Activated T-helper 2 cell treated with anti-CD3 and anti-CD28 coated beads, Interferon-gamma antibody, Interleukin-2, Interleukin-4, amounts not matched to agents 10 μg/mL and 5 μg/mL and 100 μg/mL, durations not matched to agents 14 hours and 24 hours and 36 hours (primary cell): ENCODE results near the gene SP3. TPM values are rescaled to one million over a fixed set of nuclear protein-coding genes. Genes with fewer than 3 reads are reported as not detected.

Experiments
- DNase-seq: peaks from one replicate; pipeline ENCODE4 v3.0.0; 2021; ENCODE audit warnings: low spot score
- H3K27ac Mint-ChIP-seq: one replicate; pipeline ENCODE4 v1.8.0; 2021; ENCODE audit warnings: mixed read lengths
- H3K27me3 Mint-ChIP-seq: one replicate; pipeline ENCODE4 v1.8.0; 2021; ENCODE audit warnings: low read depth, mixed read lengths
- H3K36me3 Mint-ChIP-seq: one replicate; pipeline ENCODE4 v1.8.0; 2021; ENCODE audit warnings: low read depth, mixed read lengths
- H3K4me1 Mint-ChIP-seq: one replicate; pipeline ENCODE4 v1.8.0; 2021; ENCODE audit warnings: low read depth, mixed read lengths
- H3K4me3 Mint-ChIP-seq: one replicate; pipeline ENCODE4 v1.8.0; 2021; ENCODE audit warnings: low read depth, mild to moderate bottlenecking, moderate library complexity, mixed read lengths
- H3K9me3 Mint-ChIP-seq: one replicate; pipeline ENCODE4 v1.8.0; 2021; ENCODE audit warnings: mixed read lengths
- intact Hi-C: fragments of 100-400 bp; cut with micrococcal nuclease; formaldehyde crosslinking; loops from one replicate; pipeline ENCODE4 v1.15.1; 2023
- total RNA-seq: library from RNA; stranded (reverse); gene quantifications from 2 replicates; pipeline ENCODE4 v1.2.3, GENCODE V29; 2022

SP3 gene
- total RNA-seq, 1 donor from 2014 or later = 104 TPM

DNA sequence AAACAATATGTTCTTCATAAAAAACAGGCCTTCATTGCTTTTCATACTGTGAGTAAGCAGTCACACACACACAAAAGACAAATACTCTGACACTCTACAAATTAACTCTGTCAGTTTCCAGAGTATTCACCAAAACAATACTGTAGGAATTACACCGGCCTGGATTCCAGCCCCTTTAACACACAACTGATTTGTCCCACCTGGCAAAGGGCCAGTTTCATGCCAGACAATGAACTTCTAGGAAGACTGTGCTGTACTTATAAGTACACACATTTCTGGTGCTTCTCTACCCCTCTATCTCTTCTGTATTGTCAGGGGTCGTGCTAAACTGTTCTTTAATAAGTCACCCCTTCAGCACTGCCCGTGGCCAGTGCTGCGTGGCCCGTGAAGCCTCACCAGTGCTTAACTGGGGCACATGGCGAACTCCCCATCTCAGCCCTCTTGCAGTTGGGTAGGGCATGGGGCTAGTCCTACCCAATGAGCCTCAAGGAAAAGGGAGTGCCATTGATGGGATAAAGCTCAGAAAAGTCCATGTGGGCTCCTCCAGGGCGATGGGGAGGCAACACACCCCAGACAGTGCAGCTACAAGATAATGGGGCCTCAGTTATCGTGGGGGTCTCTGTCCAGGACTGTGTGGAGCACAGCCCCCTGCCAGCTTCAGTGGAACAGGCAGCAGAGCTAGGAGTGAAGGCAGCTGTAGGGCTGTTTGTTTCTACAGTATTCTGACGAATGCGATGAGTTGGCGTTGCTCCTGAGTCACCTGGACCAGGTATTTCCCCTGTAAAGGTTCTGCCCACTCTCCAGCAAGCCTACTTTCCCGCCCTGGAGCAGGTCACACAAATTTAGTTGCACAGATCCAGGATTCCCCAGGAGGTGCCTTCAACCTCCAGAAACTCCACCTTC is 99.0 kb downstream of the SP3 start:
- Mint-ChIP-seq H3K27me3 (peaks cover 12% of the 10 kb centered on the region), H3K36me3 (no peaks in the 10 kb centered on the region), H3K4me1 (no peaks in the 10 kb centered on the region), H3K9me3 (no peaks in the 10 kb centered on the region), H3K27ac (no peak overlapping the region), H3K4me3 (no peak overlapping the region)
- DNase-seq = no peak
- intact Hi-C loops = no loop called here

DNA sequence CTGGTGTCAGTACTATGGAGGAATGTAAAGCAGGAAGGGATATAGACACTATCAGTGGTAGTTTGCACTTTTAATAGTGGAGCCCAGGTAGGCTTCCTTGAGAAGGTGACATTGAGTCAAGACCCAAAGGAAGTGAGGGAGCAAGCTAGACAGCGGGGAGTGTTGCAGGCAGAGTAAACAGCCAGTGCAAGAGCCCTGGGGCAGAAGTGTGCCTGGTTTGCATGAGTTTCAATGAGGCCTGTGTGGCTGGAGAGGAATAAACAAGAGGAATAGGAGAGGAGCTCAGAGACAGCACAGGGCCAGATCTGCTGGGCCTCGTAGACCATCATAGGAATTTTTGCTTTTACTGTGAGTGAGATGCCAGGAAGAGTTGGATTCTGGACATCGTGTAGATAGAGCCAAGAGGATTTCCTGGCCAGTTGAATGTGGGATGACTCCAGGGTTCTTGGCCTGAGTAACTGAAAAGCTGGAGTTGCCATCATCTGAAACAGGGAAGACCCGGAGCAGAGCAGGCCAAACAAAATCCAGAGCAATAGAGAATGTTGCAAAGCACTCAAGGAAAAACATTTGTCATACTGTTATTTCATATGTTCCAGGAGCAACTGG is 102.5 kb downstream of the SP3 start:
- intact Hi-C loops = no loop called here
- no peak for DNase-seq
- Mint-ChIP-seq H3K4me3 (no peak overlapping the region), H3K27ac (no peak overlapping the region), H3K27me3 (peaks cover 6% of the 10 kb centered on the region), H3K9me3 (no peaks in the 10 kb centered on the region), H3K4me1 (peaks cover 6% of the 10 kb centered on the region), H3K36me3 (no peaks in the 10 kb centered on the region)

DNA sequence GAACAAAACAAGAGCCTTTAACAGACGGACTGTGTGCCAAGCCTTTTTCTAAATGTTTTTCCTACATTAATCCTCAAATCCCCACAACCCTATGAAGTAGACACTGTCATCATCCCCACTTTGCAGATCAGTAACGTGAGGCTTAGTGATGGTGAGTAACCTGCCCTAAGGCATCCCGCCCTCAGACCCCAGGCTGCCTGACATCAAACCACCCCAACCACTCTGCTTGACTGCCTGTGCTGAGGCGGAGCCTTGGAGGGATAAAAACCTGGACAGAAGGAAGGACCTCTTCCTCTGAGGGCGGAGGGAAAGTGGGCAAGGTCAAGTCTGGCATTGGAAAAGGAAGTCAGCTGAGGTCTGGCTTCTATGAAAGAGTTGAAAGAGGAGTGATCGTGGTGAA is 104.6 kb downstream of the SP3 start:
- DNase-seq = no peak
- H3K27me3 Mint-ChIP-seq = peaks cover 8% of the 10 kb centered on the region
- no peak overlapping the region for H3K27ac Mint-ChIP-seq
- H3K9me3 Mint-ChIP-seq = no peaks in the 10 kb centered on the region
- peaks cover 6% of the 10 kb centered on the region for H3K4me1 Mint-ChIP-seq
- intact Hi-C loops = no loop called here
- H3K36me3 Mint-ChIP-seq = no peaks in the 10 kb centered on the region
- H3K4me3 Mint-ChIP-seq = no peak overlapping the region

DNA sequence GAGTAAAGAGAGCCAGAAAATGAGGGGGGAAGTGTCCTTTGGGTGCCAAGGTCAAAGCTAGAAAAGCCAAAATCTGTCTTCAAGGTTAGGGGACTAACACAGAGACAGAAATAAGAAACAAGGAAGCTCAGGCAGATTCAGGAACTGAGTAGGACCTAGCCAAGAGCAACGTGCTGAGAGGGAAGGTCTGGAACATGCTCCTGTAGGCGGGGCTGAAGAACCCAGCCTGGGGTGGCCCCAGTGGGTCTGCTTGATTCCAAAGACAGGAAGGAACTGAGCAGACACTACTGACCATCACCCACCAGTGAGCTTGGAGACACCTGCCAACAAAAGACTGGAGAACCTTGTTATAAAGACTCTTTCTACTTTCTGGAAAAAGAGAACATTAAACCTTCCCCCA is 105.1 kb downstream of the SP3 start:
- Mint-ChIP-seq H3K4me3 (no peak overlapping the region), H3K27ac (no peak overlapping the region), H3K9me3 (no peaks in the 10 kb centered on the region), H3K4me1 (peaks cover 6% of the 10 kb centered on the region), H3K36me3 (no peaks in the 10 kb centered on the region), H3K27me3 (peaks cover 8% of the 10 kb centered on the region)
- no peak for DNase-seq
- intact Hi-C loops = no loop called here

DNA sequence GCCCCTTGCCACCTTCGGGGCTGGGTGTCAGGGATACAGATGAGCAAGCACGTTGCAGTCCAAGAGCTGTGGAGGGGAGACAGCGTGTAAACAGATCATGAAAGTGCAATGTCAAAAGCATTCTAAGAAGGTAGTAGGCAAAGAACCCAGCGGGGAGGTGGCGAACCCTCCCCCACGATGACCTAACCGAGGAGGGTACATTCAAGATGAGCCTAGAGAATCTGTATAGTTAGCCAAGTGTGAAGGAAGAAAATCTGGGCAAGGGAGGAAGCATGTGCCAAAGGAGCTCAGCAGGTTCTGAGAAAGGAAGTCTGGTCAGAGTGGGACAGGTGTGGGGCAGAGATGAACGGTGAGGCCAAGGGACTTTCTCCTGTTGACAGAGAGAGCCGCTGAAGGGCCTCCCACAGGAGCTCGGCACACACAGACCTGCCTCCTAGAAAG is 106.9 kb downstream of the SP3 start:
- intact Hi-C loops = no loop called here
- peaks cover 6% of the 10 kb centered on the region for H3K4me1 Mint-ChIP-seq
- DNase-seq = no peak
- H3K4me3 Mint-ChIP-seq = no peak overlapping the region
- no peak overlapping the region for H3K27ac Mint-ChIP-seq
- no peaks in the 10 kb centered on the region for H3K36me3 Mint-ChIP-seq
- H3K9me3 Mint-ChIP-seq = no peaks in the 10 kb centered on the region
- peaks cover 8% of the 10 kb centered on the region for H3K27me3 Mint-ChIP-seq
